Measurements from ENCODE around the gene SLC30A3. TPM values are rescaled to one million over a fixed set of nuclear protein-coding genes. Genes with fewer than 3 reads are reported as not detected.
A peak's percentile ranks its signal among the peaks of the same experiment; 100 is the strongest.

Gene SLC30A3
- total RNA-seq, 2 experiments from 2014 or later = 0.45 TPM

GRCh38 chr2:27236626-27237025 lies 26.2 kb downstream of the SLC30A3 start:
- ChIA-PET POLR2A (interaction anchor here (2.0 kb wide), 1 partner anchor 12 kb away, joined by 5 read pairs; no protein-coding TSS in a partner anchor), CTCF (no interaction called here)
- H3K9me3 Mint-ChIP-seq = no peaks in the 10 kb centered on the region
- no peaks in the 10 kb centered on the region for H3K4me1 Mint-ChIP-seq
- no peak for DNase-seq
- H3K36me3 Mint-ChIP-seq (ENCODE audit: low read depth) = peaks cover 81% of the 10 kb centered on the region
- H3K27ac Mint-ChIP-seq = no peak overlapping the region
- no peak overlapping the region for H3K4me3 Mint-ChIP-seq
- H3K27me3 Mint-ChIP-seq = no peaks in the 10 kb centered on the region

- no peaks in the 10 kb centered on the region for H3K27me3 Mint-ChIP-seq
- H3K4me1 Mint-ChIP-seq = no peaks in the 10 kb centered on the region
- ChIA-PET CTCF (interaction anchor here (1.3 kb wide), 1 partner anchor 44 kb away, joined by 5 read pairs; no protein-coding TSS in a partner anchor), POLR2A (interaction anchor here (2.0 kb wide), 1 partner anchor 12 kb away, joined by 5 read pairs; no protein-coding TSS in a partner anchor)
- H3K9me3 Mint-ChIP-seq = no peaks in the 10 kb centered on the region
- H3K4me3 Mint-ChIP-seq = no peak overlapping the region
- H3K27ac Mint-ChIP-seq = no peak overlapping the region
- DNase-seq = no peak
- H3K36me3 Mint-ChIP-seq (ENCODE audit: low read depth) = peaks cover 84% of the 10 kb centered on the region
Measured at GRCh38 chr2:27236136-27236535, 26.7 kb downstream of the SLC30A3 start.

GRCh38 chr2:27233341-27233740 lies 29.5 kb downstream of the SLC30A3 start:
- DNase-seq = no peak
- Mint-ChIP-seq H3K36me3 (ENCODE audit: low read depth) (peaks cover 74% of the 10 kb centered on the region), H3K27ac (no peak overlapping the region), H3K9me3 (no peaks in the 10 kb centered on the region), H3K27me3 (no peaks in the 10 kb centered on the region), H3K4me1 (no peaks in the 10 kb centered on the region), H3K4me3 (no peak overlapping the region)
- POLR2A ChIA-PET = interaction anchor here (1.4 to 1.8 kb wide), 2 partner anchors 8 to 15 kb away, joined by 4 to 5 read pairs; no protein-coding TSS in a partner anchor
- CTCF ChIA-PET = interaction anchor here (0.5 to 1.5 kb wide), 2 partner anchors 32 to 64 kb away, joined by 3 read pairs; no protein-coding TSS in a partner anchor

GRCh38 chr2:27231921-27232320 lies 30.9 kb downstream of the SLC30A3 start:
- Mint-ChIP-seq H3K4me3 (no peak overlapping the region), H3K27me3 (no peaks in the 10 kb centered on the region), H3K4me1 (no peaks in the 10 kb centered on the region), H3K27ac (no peak overlapping the region), H3K36me3 (ENCODE audit: low read depth) (peaks cover 74% of the 10 kb centered on the region), H3K9me3 (no peaks in the 10 kb centered on the region)
- DNase-seq = no peak
- ChIA-PET CTCF (interaction anchor here (0.7 to 1.4 kb wide), 4 partner anchors 10 to 270 kb away, joined by 3 to 5 read pairs (median 3); no protein-coding TSS in a partner anchor), POLR2A (interaction anchor here (0.7 to 1.8 kb wide), 4 partner anchors 8 to 16 kb away, joined by 3 to 5 read pairs (median 4); no protein-coding TSS in a partner anchor)

- Mint-ChIP-seq H3K4me3 (no peak overlapping the region), H3K36me3 (ENCODE audit: low read depth) (peaks cover 66% of the 10 kb centered on the region), H3K9me3 (no peaks in the 10 kb centered on the region), H3K4me1 (no peaks in the 10 kb centered on the region), H3K27ac (no peak overlapping the region), H3K27me3 (no peaks in the 10 kb centered on the region)
- CTCF ChIA-PET = no interaction called here
- POLR2A ChIA-PET = no interaction called here
- no peak for DNase-seq
Measured at GRCh38 chr2:27227501-27227900, 35.3 kb downstream of the SLC30A3 start.

GRCh38 chr2:27225526-27225925 lies 37.3 kb downstream of the SLC30A3 start:
- H3K27me3 Mint-ChIP-seq = no peaks in the 10 kb centered on the region
- H3K36me3 Mint-ChIP-seq (ENCODE audit: low read depth) = peaks cover 65% of the 10 kb centered on the region
- no peaks in the 10 kb centered on the region for H3K9me3 Mint-ChIP-seq
- ChIA-PET POLR2A (interaction anchor here (1.9 kb wide), 1 partner anchor 174 kb away, joined by 4 read pairs; the partner anchor contains the start of gene AGBL5), CTCF (no interaction called here)
- no peak for DNase-seq
- no peak overlapping the region for H3K27ac Mint-ChIP-seq
- H3K4me3 Mint-ChIP-seq = no peak overlapping the region
- peaks cover 5% of the 10 kb centered on the region for H3K4me1 Mint-ChIP-seq

GRCh38 chr2:27223416-27223815 lies 39.4 kb downstream of the SLC30A3 start:
- Mint-ChIP-seq H3K4me3 (no peak overlapping the region), H3K36me3 (ENCODE audit: low read depth) (peaks cover 69% of the 10 kb centered on the region), H3K9me3 (no peaks in the 10 kb centered on the region), H3K27me3 (no peaks in the 10 kb centered on the region), H3K27ac (no peak overlapping the region), H3K4me1 (peaks cover 19% of the 10 kb centered on the region)
- CTCF ChIA-PET = no interaction called here
- no peak for DNase-seq
- POLR2A ChIA-PET = interaction anchor here (1.0 kb wide), 1 partner anchor 9 kb away, joined by 3 read pairs; no protein-coding TSS in a partner anchor

GRCh38 chr2:27222407-27222806 lies 40.4 kb downstream of the SLC30A3 start:
- Mint-ChIP-seq H3K4me1 (peaks cover 30% of the 10 kb centered on the region), H3K9me3 (no peaks in the 10 kb centered on the region), H3K27ac (no peak overlapping the region), H3K27me3 (no peaks in the 10 kb centered on the region), H3K36me3 (ENCODE audit: low read depth) (peaks cover 68% of the 10 kb centered on the region), H3K4me3 (no peak overlapping the region)
- DNase-seq = no peak
- CTCF ChIA-PET = no interaction called here
- POLR2A ChIA-PET = interaction anchor here (1.3 kb wide), 1 partner anchor 10 kb away, joined by 4 read pairs; the partner anchor contains the start of genes ATRAID and SLC5A6

- no peak overlapping the region for H3K4me3 Mint-ChIP-seq
- H3K27ac Mint-ChIP-seq = peak overlapping the region; percentile 24
- peaks cover 41% of the 10 kb centered on the region for H3K4me1 Mint-ChIP-seq
- no peaks in the 10 kb centered on the region for H3K27me3 Mint-ChIP-seq
- H3K36me3 Mint-ChIP-seq (ENCODE audit: low read depth) = peaks cover 67% of the 10 kb centered on the region
- no peak for DNase-seq
- ChIA-PET CTCF (no interaction called here), POLR2A (interaction anchor here (0.8 kb wide), 1 partner anchor 9 kb away, joined by 4 read pairs; the partner anchor contains the start of gene SLC5A6)
- no peaks in the 10 kb centered on the region for H3K9me3 Mint-ChIP-seq
Measured at GRCh38 chr2:27221166-27221565, 41.7 kb downstream of the SLC30A3 start.

GRCh38 chr2:27220091-27220490 lies 42.8 kb downstream of the SLC30A3 start:
- Mint-ChIP-seq H3K36me3 (ENCODE audit: low read depth) (peaks cover 71% of the 10 kb centered on the region), H3K27me3 (no peaks in the 10 kb centered on the region), H3K4me1 (peaks cover 43% of the 10 kb centered on the region), H3K4me3 (no peak overlapping the region), H3K27ac (no peak overlapping the region), H3K9me3 (no peaks in the 10 kb centered on the region)
- DNase-seq = no peak
- CTCF ChIA-PET = interaction anchor here (1.0 to 2.9 kb wide), 3 partner anchors 29 to 86 kb away, joined by 3 to 8 read pairs (median 4); partner anchors contain the start of gene PREB
- POLR2A ChIA-PET = interaction anchor here (0.6 to 1.6 kb wide), 4 partner anchors 9 to 135 kb away, joined by 3 to 5 read pairs (median 3); partner anchors contain the start of gene ATRAID

- Mint-ChIP-seq H3K36me3 (ENCODE audit: low read depth) (peaks cover 66% of the 10 kb centered on the region), H3K27ac (peak overlapping the region; percentile 88), H3K4me1 (peaks cover 45% of the 10 kb centered on the region), H3K27me3 (no peaks in the 10 kb centered on the region), H3K4me3 (no peak overlapping the region), H3K9me3 (no peaks in the 10 kb centered on the region)
- ChIA-PET CTCF (interaction anchor here (1.2 to 2.9 kb wide), 2 partner anchors 30 to 61 kb away, joined by 4 to 8 read pairs; no protein-coding TSS in a partner anchor), POLR2A (interaction anchor here (1.3 to 1.6 kb wide), 4 partner anchors 8 to 86 kb away, joined by 3 to 5 read pairs (median 3); partner anchors contain the start of gene ATRAID)
- no peak for DNase-seq
Measured at GRCh38 chr2:27219091-27219490, 43.8 kb downstream of the SLC30A3 start.

GRCh38 chr2:27218614-27219013 lies 44.2 kb downstream of the SLC30A3 start:
- H3K36me3 Mint-ChIP-seq (ENCODE audit: low read depth) = peaks cover 65% of the 10 kb centered on the region
- no peaks in the 10 kb centered on the region for H3K9me3 Mint-ChIP-seq
- no peaks in the 10 kb centered on the region for H3K27me3 Mint-ChIP-seq
- peaks cover 48% of the 10 kb centered on the region for H3K4me1 Mint-ChIP-seq
- ChIA-PET CTCF (interaction anchor here (1.4 to 2.9 kb wide), 2 partner anchors 62 to 84 kb away, joined by 4 to 8 read pairs; no protein-coding TSS in a partner anchor), POLR2A (interaction anchor here (1.4 to 1.6 kb wide), 2 partner anchors 21 to 85 kb away, joined by 3 read pairs; no protein-coding TSS in a partner anchor)
- DNase-seq = no peak
- peak overlapping the region; percentile 88 for H3K27ac Mint-ChIP-seq
- H3K4me3 Mint-ChIP-seq = peak overlapping the region; percentile 93

Data from activated CD4-positive, alpha-beta memory T cell treated with anti-CD3 and anti-CD28 coated beads, Interleukin-2, amount 10 ng/mL, durations not matched to agents 7 days and 5 days (primary cell).